Aorta (tissue), 5 donors: Measurements from ENCODE around the gene SERPIND1. TPM values are rescaled to one million over a fixed set of nuclear protein-coding genes. Genes with fewer than 3 reads are reported as not detected.

Source experiments
- ATAC-seq: fragments of 200-7000 bp; cut with Tn5 transposase; one replicate; pipeline ENCODE4 v1.9.1; 2022; ENCODE audit warnings: moderate library complexity; ENCODE audit not compliant: low FRiP score
- DNase-seq, 2 donors: peaks; one replicate each; pipeline ENCODE4 v3.0.0-alpha.2; 2020
- H3K27ac ChIP-seq, 2 donors: one replicate each; pipeline ENCODE4 v1.5.1; 2013; ENCODE audit warnings: low read length in 2 of 2, mild to moderate bottlenecking in 2 of 2, moderate library complexity in 2 of 2, control low read depth in 1 of 2, inconsistent platforms in 1 of 2, low read depth in 1 of 2
- H3K27me3 ChIP-seq, 2 donors: one replicate each; pipeline ENCODE4 v1.6.1; 2013; ENCODE audit warnings: control low read depth in 1 of 2, low read length in 1 of 2, mild to moderate bottlenecking in 1 of 2, moderate library complexity in 1 of 2; ENCODE audit not compliant: insufficient read depth in 2 of 2, control insufficient read depth in 1 of 2
- H3K36me3 ChIP-seq, 2 donors: one replicate each; pipeline ENCODE4 v1.6.1; 2013; ENCODE audit warnings: control low read depth in 1 of 2, low read length in 1 of 2, mild to moderate bottlenecking in 1 of 2; ENCODE audit not compliant: insufficient read depth in 2 of 2, control insufficient read depth in 1 of 2
- H3K4me1 ChIP-seq, 2 donors: one replicate each; pipeline ENCODE4 v1.6.1; 2013; ENCODE audit warnings: low read length in 2 of 2, control low read depth in 1 of 2, mild to moderate bottlenecking in 1 of 2, moderate library complexity in 1 of 2; ENCODE audit not compliant: insufficient read depth in 2 of 2, control insufficient read depth in 1 of 2
- H3K4me3 ChIP-seq, 2 donors: one replicate each; pipeline ENCODE4 v1.5.1; 2013; ENCODE audit warnings: low read length in 2 of 2, control low read depth in 1 of 2, mild to moderate bottlenecking in 1 of 2
- H3K9me3 ChIP-seq: one replicate; pipeline ENCODE4 v1.6.1; 2013; ENCODE audit warnings: mild to moderate bottlenecking, low read length; ENCODE audit not compliant: control insufficient read depth
- WGBS, 2 donors: extraction: QIAGEN DNeasy Blood & Tissue Kit; methylation state at CpG; one replicate each; pipeline ENCODE4 v1.1.7; 2013; 5-methylcytosine and 5-hydroxymethylcytosine counted together
- intact Hi-C, 2 donors: fragments of 100-400 bp; cut with DNase I; formaldehyde crosslinking; loops; one replicate each; pipeline versions ENCODE4 v1.14.2 to v1.15.0; 2022
- polyA plus RNA-seq, 2 donors: library from polyadenylated mRNA; stranded (reverse); fragments of 200-250 nt; gene quantifications; one replicate each; pipeline ENCODE4 v1.2.3, GENCODE V29; 2013
- total RNA-seq, 2 donors: library from RNA; stranded (reverse); fragmentation: NEBNext Ultra II Directional; extraction: Animal tissue kit (Norgen Biotek cat#: 25700); gene quantifications; one replicate each; pipeline ENCODE4 v1.2.1, GENCODE V29; 2021
- donor health status: healthy with polysubstance abuse.
- donor health status: Bipolar disorder and iron deficiency.
- donor health status: DM: no; HTN: no; CAD: no.
- donor health status: DM: no; HTN: no; CAD: no.
- donor health status: DM: yes; HTN: yes; CAD: no.

SERPIND1 gene
- total and polyA plus RNA-seq, 4 donors, result 0.15 to 0.38 (median 0.23) TPM; not detected in 1

- Histone ChIP-seq H3K27me3 (no peaks in the 10 kb centered on the region), H3K27ac (no peak overlapping the region), H3K9me3 (no peaks in the 10 kb centered on the region), H3K4me3 (no peak overlapping the region), H3K4me1 (no peaks in the 10 kb centered on the region), H3K36me3 (peaks cover 0 to 5% of the 10 kb centered on the region in 2 donors)
- ATAC-seq (no peak), DNase-seq (no peak)
- intact Hi-C loops, result no loop called here
- 80 to 81% methylated on average over 14 of the region's 14 CpGs for WGBS, 2 donors
These were observed 10.2 kb downstream of the SERPIND1 start for GRCh38 chr22:20783844-20784723.

- ATAC-seq (no peak), DNase-seq (no peak)
- H3K9me3 ChIP-seq, result no peaks in the 10 kb centered on the region
- no peak overlapping the region for H3K4me3 ChIP-seq
- intact Hi-C loops, result no loop called here
- H3K4me1 ChIP-seq, result no peaks in the 10 kb centered on the region
- WGBS, 2 donors, result 89 to 94% methylated on average over 3 of the region's 3 CpGs
- H3K27ac ChIP-seq, result no peak overlapping the region
- no peaks in the 10 kb centered on the region for H3K27me3 ChIP-seq
- H3K36me3 ChIP-seq, result peaks cover 0 to 5% of the 10 kb centered on the region in 2 donors
These were observed 11.5 kb downstream of the SERPIND1 start for GRCh38 chr22:20785415-20785814.

GRCh38 chr22:20786048-20786447 is 12.1 kb downstream of the SERPIND1 start:
- no peak for ATAC-seq

GRCh38 chr22:20786536-20786979 is 12.6 kb downstream of the SERPIND1 start:
- 49% methylated on average over 10 of the region's 10 CpGs for WGBS, 2 donors
- DNase-seq (no peak), ATAC-seq (peak; percentile 40)
- Histone ChIP-seq H3K27ac (no peak overlapping the region), H3K27me3 (no peaks in the 10 kb centered on the region), H3K36me3 (peaks cover 0 to 5% of the 10 kb centered on the region in 2 donors), H3K9me3 (no peaks in the 10 kb centered on the region), H3K4me1 (no peaks in the 10 kb centered on the region), H3K4me3 (no peak overlapping the region)
- intact Hi-C loops, result no loop called here

More at GRCh38 chr22:20786048-20786447, 12.1 kb downstream of the SERPIND1 start:
- Histone ChIP-seq H3K27me3 (no peaks in the 10 kb centered on the region), H3K4me1 (no peaks in the 10 kb centered on the region), H3K36me3 (peaks cover 0 to 5% of the 10 kb centered on the region in 2 donors), H3K4me3 (no peak overlapping the region), H3K27ac (no peak overlapping the region), H3K9me3 (no peaks in the 10 kb centered on the region)
- DNase-seq, result no peak
- intact Hi-C loops, result no loop called here
- 82 to 88% methylated on average over 8 of the region's 8 CpGs for WGBS, 2 donors

GRCh38 chr22:20787223-20787622 is 13.3 kb downstream of the SERPIND1 start:
- H3K4me3 ChIP-seq, result no peak overlapping the region
- no peak for DNase-seq
- no peaks in the 10 kb centered on the region for H3K27me3 ChIP-seq
- H3K4me1 ChIP-seq, result no peaks in the 10 kb centered on the region
- 96 to 97% methylated on average over 4 of the region's 4 CpGs for whole genome bisulfite sequencing, 2 donors
- H3K9me3 ChIP-seq, result no peaks in the 10 kb centered on the region
- peaks cover 0 to 5% of the 10 kb centered on the region in 2 donors for H3K36me3 ChIP-seq
- ATAC-seq, result no peak
- H3K27ac ChIP-seq, result no peak overlapping the region
- intact Hi-C loops, result no loop called here

GRCh38 chr22:20787746-20788626 is 14.1 kb downstream of the SERPIND1 start:
- no peaks in the 10 kb centered on the region for H3K4me1 ChIP-seq
- peaks cover 0 to 5% of the 10 kb centered on the region in 2 donors for H3K36me3 ChIP-seq
- 90 to 95% methylated on average over 4 of the region's 4 CpGs for WGBS, 2 donors
- no peak overlapping the region for H3K27ac ChIP-seq
- ATAC-seq, result no peak
- H3K27me3 ChIP-seq, result no peaks in the 10 kb centered on the region
- intact Hi-C loops, result no loop called here
- H3K4me3 ChIP-seq, result no peak overlapping the region
- no peak for DNase-seq
- H3K9me3 ChIP-seq, result no peaks in the 10 kb centered on the region

- Histone ChIP-seq H3K4me3 (no peak overlapping the region), H3K4me1 (no peaks in the 10 kb centered on the region), H3K27me3 (no peaks in the 10 kb centered on the region), H3K27ac (no peak overlapping the region), H3K36me3 (peaks cover 0 to 5% of the 10 kb centered on the region in 2 donors), H3K9me3 (no peaks in the 10 kb centered on the region)
- WGBS, 2 donors, result 95 to 97% methylated on average over 5 of the region's 5 CpGs
- ATAC-seq (no peak), DNase-seq (no peak)
- intact Hi-C loops, result no loop called here
These were observed 14.9 kb downstream of the SERPIND1 start for GRCh38 chr22:20788627-20789344.

GRCh38 chr22:20792221-20792965 is 18.5 kb downstream of the SERPIND1 start:
- Histone ChIP-seq H3K27me3 (no peaks in the 10 kb centered on the region), H3K4me1 (no peaks in the 10 kb centered on the region), H3K4me3 (no peak overlapping the region), H3K27ac (no peak overlapping the region), H3K9me3 (no peaks in the 10 kb centered on the region), H3K36me3 (peaks cover 0 to 16% of the 10 kb centered on the region in 2 donors)
- DNase-seq (no peak), ATAC-seq (peak; percentile 40)
- 91 to 93% methylated on average over 12 of the region's 12 CpGs for WGBS, 2 donors
- intact Hi-C loops, result no loop called here
